ENCODE measurements around the gene SGTA.

- TF ChIP-seq, protein P1, sequence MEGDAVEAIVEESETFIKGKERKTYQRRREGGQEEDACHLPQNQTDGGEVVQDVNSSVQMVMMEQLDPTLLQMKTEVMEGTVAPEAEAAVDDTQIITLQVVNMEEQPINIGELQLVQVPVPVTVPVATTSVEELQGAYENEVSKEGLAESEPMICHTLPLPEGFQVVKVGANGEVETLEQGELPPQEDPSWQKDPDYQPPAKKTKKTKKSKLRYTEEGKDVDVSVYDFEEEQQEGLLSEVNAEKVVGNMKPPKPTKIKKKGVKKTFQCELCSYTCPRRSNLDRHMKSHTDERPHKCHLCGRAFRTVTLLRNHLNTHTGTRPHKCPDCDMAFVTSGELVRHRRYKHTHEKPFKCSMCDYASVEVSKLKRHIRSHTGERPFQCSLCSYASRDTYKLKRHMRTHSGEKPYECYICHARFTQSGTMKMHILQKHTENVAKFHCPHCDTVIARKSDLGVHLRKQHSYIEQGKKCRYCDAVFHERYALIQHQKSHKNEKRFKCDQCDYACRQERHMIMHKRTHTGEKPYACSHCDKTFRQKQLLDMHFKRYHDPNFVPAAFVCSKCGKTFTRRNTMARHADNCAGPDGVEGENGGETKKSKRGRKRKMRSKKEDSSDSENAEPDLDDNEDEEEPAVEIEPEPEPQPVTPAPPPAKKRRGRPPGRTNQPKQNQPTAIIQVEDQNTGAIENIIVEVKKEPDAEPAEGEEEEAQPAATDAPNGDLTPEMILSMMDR (IDR thresholded peaks at IDR 0.05), result no peak
- no peak for TF ChIP-seq POLR2A (IDR thresholded peaks at IDR 0.05)
Observed at GRCh38 chr19:2755448-2755705, 27.7 kb downstream of the SGTA start.
